Fibroblast of lung (primary cell): ENCODE data around the gene CDH12. TPM values are rescaled to one million over a fixed set of nuclear protein-coding genes. Genes with fewer than 3 reads are reported as not detected.

Experiments
- DNase-seq, 2 donors: peaks; one replicate each; pipeline versions ENCODE4 v3.0.0 to v3.0.0-alpha.2; 2010; ENCODE audit warnings: low read depth in 2 of 2
- H2AFZ ChIP-seq: 2 replicates; pipeline ENCODE4 v1.5.1; 2012; ENCODE audit warnings: low read length, control low read depth, inconsistent platforms
- H3K27ac ChIP-seq: 2 replicates; pipeline ENCODE4 v1.5.1; 2011; ENCODE audit warnings: low read length, control low read depth; ENCODE audit not compliant: insufficient read depth
- H3K27me3 ChIP-seq: 2 replicates; pipeline ENCODE4 v1.5.1; 2011; ENCODE audit warnings: mild to moderate bottlenecking, low read length; ENCODE audit not compliant: control insufficient read depth, insufficient read depth
- H3K36me3 ChIP-seq: 2 replicates; pipeline ENCODE4 v1.5.1; 2011; ENCODE audit warnings: low read length; ENCODE audit not compliant: control insufficient read depth, insufficient read depth
- H3K4me1 ChIP-seq: 2 replicates; pipeline ENCODE4 v1.5.1; 2011; ENCODE audit warnings: low read length; ENCODE audit not compliant: control insufficient read depth, insufficient read depth; ENCODE audit errors: extremely low read depth
- H3K4me2 ChIP-seq: 2 replicates; pipeline ENCODE4 v1.5.1; 2011; ENCODE audit warnings: low read length, control low read depth; ENCODE audit not compliant: insufficient read depth; ENCODE audit errors: extremely low read depth
- H3K4me3 ChIP-seq, 4 experiments: fragments of 200-600 bp in 1 of 4; sonication (generic) in 1 of 4; replicated peaks in 1 of 4; 2 replicates each; pipeline ENCODE4 v1.5.1; 2011 to 2016; ENCODE audit warnings: low read length in 4 of 4, low read depth in 3 of 4, mild to moderate bottlenecking in 3 of 4, control low read depth in 2 of 4, inconsistent platforms in 1 of 4, mixed read lengths in 1 of 4; ENCODE audit not compliant: insufficient read depth in 1 of 4; ENCODE audit errors: control extremely low read depth in 1 of 4
- H3K79me2 ChIP-seq: 2 replicates; pipeline ENCODE4 v1.5.1; 2012; ENCODE audit warnings: mild to moderate bottlenecking, low read length, inconsistent platforms; ENCODE audit not compliant: control insufficient read depth, insufficient read depth
- H3K9ac ChIP-seq: 2 replicates; pipeline ENCODE4 v1.5.1; 2011; ENCODE audit warnings: mild to moderate bottlenecking, low read length, control low read depth; ENCODE audit not compliant: insufficient read depth
- H3K9me3 ChIP-seq: 2 replicates; pipeline ENCODE4 v1.5.1; 2012; ENCODE audit warnings: low read depth, low read length; ENCODE audit not compliant: control insufficient read depth, insufficient read depth
- H4K20me1 ChIP-seq: 2 replicates; pipeline ENCODE4 v1.5.1; 2011; ENCODE audit warnings: low read length; ENCODE audit not compliant: control insufficient read depth, insufficient read depth; ENCODE audit errors: extremely low read depth
- CTCF ChIP-seq, 2 donors: IDR thresholded peaks in 1 of 2; conservative IDR thresholded peaks in 1 of 2; 1 replicate in 1 of 2; 2 replicates in 1 of 2; pipeline ENCODE4 v1.5.1; 2011 to 2012; ENCODE audit warnings: low read length in 2 of 2, control low read depth in 1 of 2, inconsistent platforms in 1 of 2, low read depth in 1 of 2, mild to moderate bottlenecking in 1 of 2
- EZH2 ChIP-seq: IDR thresholded peaks from 2 replicates; pipeline ENCODE4 v1.5.1; 2012; ENCODE audit warnings: low read length, control low read depth, mild to moderate bottlenecking; ENCODE audit errors: missing control alignments
- polyA plus RNA-seq, 2 donors: library from polyadenylated mRNA; depleted of rRNA in 1 of 2; stranded (reverse) in 1 of 2; unstranded in 1 of 2; fragments of >200 nt; gene quantifications; 2 replicates each; pipeline ENCODE4 v1.2.1, GENCODE V29; 2011 to 2012; ENCODE audit warnings: missing spikeins in 1 of 2
- total RNA-seq: library from RNA; depleted of rRNA; stranded (reverse); fragments of >200 nt; gene quantifications from 2 replicates; pipeline ENCODE4 v1.2.1, GENCODE V29; 2014

Gene CDH12
- total and polyA plus RNA-seq, 2 donors (not counting 1 experiment from before 2014, with no cell fraction given), result 0.02 TPM; not detected in 1

- no peak overlapping the region for H3K4me3 ChIP-seq
- H3K27ac ChIP-seq, result no peak overlapping the region
Measured at GRCh38 chr5:22488427-22488826, 364.7 kb downstream of the CDH12 start.

GRCh38 chr5:22480305-22480704 lies 372.8 kb downstream of the CDH12 start:
- H3K36me3 ChIP-seq, result no peaks in the 10 kb centered on the region
- H3K79me2 ChIP-seq, result no peaks in the 10 kb centered on the region
- no peak overlapping the region for H3K9ac ChIP-seq
- no peak overlapping the region for H3K4me2 ChIP-seq
- no peaks in the 10 kb centered on the region for H3K27me3 ChIP-seq
- no peak overlapping the region for H2AFZ ChIP-seq
- no peak overlapping the region for H3K27ac ChIP-seq
- no peak for DNase-seq
- no peaks in the 10 kb centered on the region for H4K20me1 ChIP-seq
- TF ChIP-seq EZH2, result no peak
- TF ChIP-seq CTCF (conservative IDR thresholded peaks at IDR 0.05 in 1 of 2, IDR thresholded peaks at IDR 0.05 in 1 of 2; ENCODE audit: low read depth in 1 of 2, low read length in 2 of 2), result no peak
- no peaks in the 10 kb centered on the region for H3K4me1 ChIP-seq
- H3K4me3 ChIP-seq, result no peak overlapping the region
- no peaks in the 10 kb centered on the region for H3K9me3 ChIP-seq

More at GRCh38 chr5:22488427-22488826, 364.7 kb downstream of the CDH12 start:
- Histone ChIP-seq H3K9ac (no peak overlapping the region), H3K79me2 (no peaks in the 10 kb centered on the region), H3K4me1 (no peaks in the 10 kb centered on the region), H2AFZ (no peak overlapping the region), H3K36me3 (no peaks in the 10 kb centered on the region), H4K20me1 (no peaks in the 10 kb centered on the region), H3K27me3 (no peaks in the 10 kb centered on the region), H3K9me3 (no peaks in the 10 kb centered on the region), H3K4me2 (no peak overlapping the region)
- DNase-seq, result no peak
- TF ChIP-seq EZH2 (no peak), CTCF (conservative IDR thresholded peaks at IDR 0.05 in 1 of 2, IDR thresholded peaks at IDR 0.05 in 1 of 2; ENCODE audit: low read depth in 1 of 2, low read length in 2 of 2) (no peak)

GRCh38 chr5:22473886-22474285 lies 379.3 kb downstream of the CDH12 start:
- Histone ChIP-seq H3K9ac (no peak overlapping the region), H3K36me3 (no peaks in the 10 kb centered on the region), H3K4me3 (no peak overlapping the region), H3K4me1 (no peaks in the 10 kb centered on the region), H3K4me2 (no peak overlapping the region), H2AFZ (no peak overlapping the region), H3K27ac (no peak overlapping the region), H3K9me3 (no peaks in the 10 kb centered on the region), H4K20me1 (no peaks in the 10 kb centered on the region), H3K79me2 (no peaks in the 10 kb centered on the region), H3K27me3 (no peaks in the 10 kb centered on the region)
- peak in 1 of 2 donors; percentile 34 for DNase-seq
- TF ChIP-seq EZH2 (no peak), CTCF (conservative IDR thresholded peaks at IDR 0.05 in 1 of 2, IDR thresholded peaks at IDR 0.05 in 1 of 2; ENCODE audit: low read depth in 1 of 2, low read length in 2 of 2) (no peak)
